ENCODE measurements around the gene PSME2. TPM values are rescaled to one million over a fixed set of nuclear protein-coding genes. Genes with fewer than 3 reads are reported as not detected.

The PSME2 gene
- total and polyA plus RNA-seq, 2 of the 13 experiments (the other 11 are each of a cell fraction or from before 2014, with no cell fraction given) = 332 to 716 TPM

DNA sequence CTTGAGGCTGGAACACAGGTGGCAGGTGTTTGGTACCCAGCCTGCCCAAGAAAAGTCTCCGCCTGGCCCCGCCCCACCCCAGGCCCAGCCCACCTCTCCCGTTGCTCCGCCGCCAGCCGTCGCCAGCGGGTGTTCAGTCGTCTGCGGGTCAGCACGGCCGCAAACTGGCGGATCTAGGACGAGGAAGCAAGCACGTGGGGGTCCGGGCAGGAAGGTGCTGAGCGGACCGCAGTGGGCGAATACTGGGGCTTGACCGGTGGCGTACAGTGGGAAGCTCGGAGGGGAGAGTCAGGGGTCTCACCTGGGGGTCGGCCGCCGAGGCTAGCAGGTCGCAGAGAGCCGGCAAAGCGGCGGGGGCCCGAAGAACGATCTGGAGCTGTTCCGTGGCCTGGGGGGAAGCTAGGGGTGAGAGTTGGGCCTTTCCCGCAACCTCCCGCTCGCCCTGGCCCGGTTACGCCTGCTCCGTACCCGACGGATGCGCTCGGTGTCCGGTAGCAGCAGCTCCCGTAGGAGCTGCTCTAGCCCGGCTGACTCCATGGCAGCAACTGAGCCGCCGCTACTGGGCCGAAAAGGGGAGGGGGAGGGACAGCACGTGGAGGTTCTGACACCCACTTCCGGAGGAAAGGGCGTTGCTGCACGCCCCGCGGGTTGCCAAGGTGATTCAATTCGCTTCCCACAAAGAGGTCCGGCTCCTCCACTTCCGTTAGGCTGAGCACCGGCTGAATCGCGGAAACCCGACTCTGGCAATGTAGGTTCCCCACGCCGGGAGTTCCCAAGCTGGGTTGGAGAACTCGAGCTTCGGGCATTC is 42.0 kb upstream of the PSME2 start, which contains the start of gene IPO4 (continued):
- TF ChIP-seq THYN1 (CRISPR knock-in tag; IDR thresholded peaks at IDR 0.05; ENCODE audit: borderline replicate concordance, low read depth) = peak; percentile 99

DNA sequence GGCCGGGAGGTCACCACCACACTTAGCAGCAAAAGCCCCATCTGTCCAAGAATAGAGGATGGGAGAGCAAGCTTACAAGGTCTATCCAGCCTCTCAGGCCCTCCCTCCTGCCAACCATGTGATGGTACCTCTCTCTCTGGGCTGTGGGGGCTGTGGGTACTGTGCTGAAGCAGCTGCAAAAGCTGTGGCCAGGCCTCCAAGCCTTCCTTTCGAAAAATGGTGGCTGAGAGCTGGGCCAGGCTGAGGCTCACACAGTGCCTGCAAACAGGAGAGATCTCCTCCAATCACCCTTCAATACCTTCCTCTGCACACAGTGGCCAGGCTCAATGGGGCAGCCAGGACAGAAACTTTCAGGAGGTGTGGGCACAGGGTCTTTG is 41.1 kb upstream of the PSME2 start:
- WGBS (ENCODE audit: low lambda C conversion rate) = 77% methylated on average over 2 of the region's 2 CpGs
- H4K20me1 ChIP-seq (ENCODE audit: insufficient read depth, low read length) = no peaks in the 10 kb centered on the region
- DNase-seq (ENCODE audit: low spot score) = no peak
- no peak overlapping the region for H2AFZ ChIP-seq (ENCODE audit: low read length)
- H3K27me3 ChIP-seq (ENCODE audit: control insufficient read depth in 1 of 2, insufficient read depth in 2 of 2, low read length in 2 of 2) = no peaks in the 10 kb centered on the region
- H3K36me3 ChIP-seq (replicated peaks in 1 of 2; ENCODE audit: control insufficient read depth in 1 of 2, insufficient read depth in 2 of 2, low read length in 2 of 2) = peaks cover 63 to 73% of the 10 kb centered on the region in 2 experiments
- no peak for FAIRE-seq
- peak overlapping the region; percentile 70 to 92 (median 77) for H3K4me3 ChIP-seq (replicated peaks in 1 of 3; ENCODE audit: insufficient read depth in 1 of 3, low read depth in 2 of 3, low read length in 3 of 3)
- no TSS peak for BruUV-seq (replicated peaks)
- intact Hi-C loops (cut with micrococcal nuclease; ENCODE audit: unreplicated experiment) = no loop called here
- H3K9ac ChIP-seq (ENCODE audit: insufficient read depth, low read depth, low read length) = peak overlapping the region; percentile 84
- POLR2A ChIA-PET = interaction anchor here (0.8 to 6.4 kb wide), 15 partner anchors 8 to 126 kb away, joined by 3 to 65 read pairs (median 19); partner anchors contain the start of genes CHMP4A, DCAF11, DHRS1 and EMC9
- CTCF ChIA-PET (ENCODE audit: low intra/inter-chr PET ratio, low total read pairs) = no interaction called here
- peaks cover 34% of the 10 kb centered on the region for H3K4me1 ChIP-seq (ENCODE audit: insufficient read depth, low read length)
- peaks cover 19% of the 10 kb centered on the region for H3K79me2 ChIP-seq (ENCODE audit: insufficient read depth, low read length)
- no peak for ATAC-seq
- H3K4me2 ChIP-seq (ENCODE audit: low read depth, low read length) = peak overlapping the region; percentile 96
- no peaks in the 10 kb centered on the region for H3K9me3 ChIP-seq (ENCODE audit: low read length)
- in situ Hi-C loops (cut with HindIII; ENCODE audit: extremely low pct_ligation_motif_present, low pct_unique_long_range_greater_than_20kb) = no loop called here
- no peak overlapping the region for H3K27ac ChIP-seq (ENCODE audit: extremely low read length, insufficient read depth, low read length)
- TF ChIP-seq ESRRA (CRISPR knock-in tag; IDR thresholded peaks at IDR 0.05; ENCODE audit: low read depth) (no peak), ZBTB8A (CRISPR knock-in tag; IDR thresholded peaks at IDR 0.05; ENCODE audit: borderline replicate concordance, low read depth) (no peak), ZNF577 (CRISPR knock-in tag; IDR thresholded peaks at IDR 0.05; ENCODE audit: borderline replicate concordance, low read depth) (no peak), BRD4 (CRISPR knock-in tag; IDR thresholded peaks at IDR 0.05) (peak; percentile 6; the same call in 1 of the 2 replicates), ZNF670 (CRISPR knock-in tag; IDR thresholded peaks at IDR 0.05; ENCODE audit: borderline replicate concordance) (no peak), GPN1 (CRISPR knock-in tag; IDR thresholded peaks at IDR 0.05; ENCODE audit: borderline replicate concordance) (0 out of 2 replicates have a peak, but pooled peaks have one; percentile 69), ZNF382 (CRISPR knock-in tag; IDR thresholded peaks at IDR 0.05; ENCODE audit: borderline replicate concordance) (no peak), ZFP90 (CRISPR knock-in tag; IDR thresholded peaks at IDR 0.05; ENCODE audit: borderline replicate concordance) (no peak), STAG1 (CRISPR knock-in tag; IDR thresholded peaks at IDR 0.05) (no peak), FOXJ3 (CRISPR knock-in tag; IDR thresholded peaks at IDR 0.05; ENCODE audit: borderline replicate concordance) (no peak), HNRNPH1 (optimal IDR thresholded peaks at IDR 0.05; ENCODE audit: low read depth, low read length) (no peak), SP1 (IDR thresholded peaks at IDR 0.05) (no peak), SP1 (CRISPR knock-in tag; IDR thresholded peaks at IDR 0.05) (no peak), MBD4 (IDR thresholded peaks at IDR 0.05; ENCODE audit: borderline replicate concordance, low read length) (no peak), RAD21 (CRISPR knock-in tag; IDR thresholded peaks at IDR 0.05) (no peak)
- TF ChIP-seq, protein P1, sequence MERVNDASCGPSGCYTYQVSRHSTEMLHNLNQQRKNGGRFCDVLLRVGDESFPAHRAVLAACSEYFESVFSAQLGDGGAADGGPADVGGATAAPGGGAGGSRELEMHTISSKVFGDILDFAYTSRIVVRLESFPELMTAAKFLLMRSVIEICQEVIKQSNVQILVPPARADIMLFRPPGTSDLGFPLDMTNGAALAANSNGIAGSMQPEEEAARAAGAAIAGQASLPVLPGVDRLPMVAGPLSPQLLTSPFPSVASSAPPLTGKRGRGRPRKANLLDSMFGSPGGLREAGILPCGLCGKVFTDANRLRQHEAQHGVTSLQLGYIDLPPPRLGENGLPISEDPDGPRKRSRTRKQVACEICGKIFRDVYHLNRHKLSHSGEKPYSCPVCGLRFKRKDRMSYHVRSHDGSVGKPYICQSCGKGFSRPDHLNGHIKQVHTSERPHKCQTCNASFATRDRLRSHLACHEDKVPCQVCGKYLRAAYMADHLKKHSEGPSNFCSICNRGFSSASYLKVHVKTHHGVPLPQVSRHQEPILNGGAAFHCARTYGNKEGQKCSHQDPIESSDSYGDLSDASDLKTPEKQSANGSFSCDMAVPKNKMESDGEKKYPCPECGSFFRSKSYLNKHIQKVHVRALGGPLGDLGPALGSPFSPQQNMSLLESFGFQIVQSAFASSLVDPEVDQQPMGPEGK (CRISPR knock-in tag; IDR thresholded peaks at IDR 0.05) = no peak
- TF ChIP-seq, protein P2, sequence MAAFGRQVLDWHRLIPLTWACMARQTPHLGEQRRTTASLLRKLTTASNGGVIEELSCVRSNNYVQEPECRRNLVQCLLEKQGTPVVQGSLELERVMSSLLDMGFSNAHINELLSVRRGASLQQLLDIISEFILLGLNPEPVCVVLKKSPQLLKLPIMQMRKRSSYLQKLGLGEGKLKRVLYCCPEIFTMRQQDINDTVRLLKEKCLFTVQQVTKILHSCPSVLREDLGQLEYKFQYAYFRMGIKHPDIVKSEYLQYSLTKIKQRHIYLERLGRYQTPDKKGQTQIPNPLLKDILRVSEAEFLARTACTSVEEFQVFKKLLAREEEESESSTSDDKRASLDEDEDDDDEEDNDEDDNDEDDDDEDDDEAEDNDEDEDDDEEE (CRISPR knock-in tag; IDR thresholded peaks at IDR 0.05) = peak; percentile 28; the same call in 1 of the 2 replicates
- TF ChIP-seq, protein P3, sequence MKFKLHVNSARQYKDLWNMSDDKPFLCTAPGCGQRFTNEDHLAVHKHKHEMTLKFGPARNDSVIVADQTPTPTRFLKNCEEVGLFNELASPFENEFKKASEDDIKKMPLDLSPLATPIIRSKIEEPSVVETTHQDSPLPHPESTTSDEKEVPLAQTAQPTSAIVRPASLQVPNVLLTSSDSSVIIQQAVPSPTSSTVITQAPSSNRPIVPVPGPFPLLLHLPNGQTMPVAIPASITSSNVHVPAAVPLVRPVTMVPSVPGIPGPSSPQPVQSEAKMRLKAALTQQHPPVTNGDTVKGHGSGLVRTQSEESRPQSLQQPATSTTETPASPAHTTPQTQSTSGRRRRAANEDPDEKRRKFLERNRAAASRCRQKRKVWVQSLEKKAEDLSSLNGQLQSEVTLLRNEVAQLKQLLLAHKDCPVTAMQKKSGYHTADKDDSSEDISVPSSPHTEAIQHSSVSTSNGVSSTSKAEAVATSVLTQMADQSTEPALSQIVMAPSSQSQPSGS (CRISPR knock-in tag; IDR thresholded peaks at IDR 0.05) = no peak
